ENCODE data around the gene ATXN7L1. TPM values are rescaled to one million over a fixed set of nuclear protein-coding genes. Genes with fewer than 3 reads are reported as not detected.

ATXN7L1 gene
- total and polyA plus RNA-seq, 2 donors (not counting 1 experiment from before 2014, with no cell fraction given): 7.1 to 40.6 TPM

GRCh38 chr7:105654095-105654686, 222.2 kb downstream of the ATXN7L1 start:
- POLR2A ChIA-PET: no interaction called here
- no peak for ATAC-seq (ENCODE audit: low read depth)

More at GRCh38 chr7:105654095-105654686, 222.2 kb downstream of the ATXN7L1 start:
- TF ChIP-seq EZH2 (IDR thresholded peaks at IDR 0.05; ENCODE audit: borderline replicate concordance, insufficient read depth, low read depth, low read length, poor library complexity, severe bottlenecking) (no peak), CTCF (IDR thresholded peaks at IDR 0.05) (no peak)
- no peaks in the 10 kb centered on the region for H3K4me1 ChIP-seq (ENCODE audit: control insufficient read depth in 2 of 2, insufficient read depth in 2 of 2, low read length in 2 of 2)
- H3K36me3 ChIP-seq (replicated peaks in 1 of 2; ENCODE audit: control extremely low read depth in 1 of 2, control insufficient read depth in 1 of 2, extremely low read depth in 1 of 2, insufficient read depth in 2 of 2, low read length in 1 of 2): peaks cover 0 to 65% of the 10 kb centered on the region in 2 experiments
- no peak overlapping the region for H2AFZ ChIP-seq (ENCODE audit: insufficient read depth, low read depth, low read length, poor library complexity, severe bottlenecking)
- no peak overlapping the region for H3K4me3 ChIP-seq (ENCODE audit: control extremely low read depth in 1 of 5, extremely low read depth in 1 of 5, insufficient read depth in 1 of 5, low read depth in 2 of 5, low read length in 4 of 5)
- CTCF ChIA-PET: interaction anchor here (0.7 to 18.4 kb wide), 12 partner anchors 9 to 739 kb away, joined by 3 to 216 read pairs (median 4); no protein-coding TSS in a partner anchor
- no peak overlapping the region for H3K9ac ChIP-seq (ENCODE audit: low read length)
- H4K20me1 ChIP-seq (ENCODE audit: control insufficient read depth, insufficient read depth, low read length, poor library complexity, severe bottlenecking): peaks cover 29% of the 10 kb centered on the region
- Mint-ChIP-seq H3K9me3 (ENCODE audit: insufficient read depth) (no peaks in the 10 kb centered on the region), H3K27ac (no peak overlapping the region), H3K27me3 (no peaks in the 10 kb centered on the region), H3K4me3 (no peak overlapping the region), H3K4me1 (peaks cover 1% of the 10 kb centered on the region)
- H3K9me3 ChIP-seq (ENCODE audit: control extremely low read depth in 1 of 3, control insufficient read depth in 2 of 3, insufficient read depth in 1 of 3, low read length in 2 of 3): peaks cover 0 to 3% (median 0%) of the 10 kb centered on the region in 3 donors
- H3K79me2 ChIP-seq (ENCODE audit: control insufficient read depth, insufficient read depth, low read length): peaks cover 28% of the 10 kb centered on the region
- 97% methylated on average over 7 of the region's 8 CpGs for WGBS (ENCODE audit: insufficient coverage)
- H3K4me2 ChIP-seq (replicated peaks; ENCODE audit: low read depth, low read length, poor library complexity, severe bottlenecking): no peak overlapping the region
- no peak for DNase-seq
- H3K27me3 ChIP-seq (replicated peaks in 1 of 4; ENCODE audit: control extremely low read depth in 1 of 4, control insufficient read depth in 3 of 4, insufficient read depth in 4 of 4, low read length in 3 of 4): no peaks in the 10 kb centered on the region
- no peak overlapping the region for H3K27ac ChIP-seq (ENCODE audit: low read length in 2 of 2)
- intact Hi-C loops (cut with micrococcal nuclease): loop anchor here (5.0 kb wide), 1 partner anchor 498 kb away; no protein-coding TSS in a partner anchor
